HG03060 (cell line): ENCODE results near the gene SNX15.
"Not testable (repeated sequence)": the region's sequence is repeated elsewhere in the genome, so short reads cannot be mapped to it uniquely, and the experiment has no call there.

Source experiments
- ATAC-seq: cut with Tn5 transposase; IDR thresholded peaks from one replicate; pipeline ENCODE4 v1.9.1; 2021; ENCODE audit warnings: low read depth, moderate number of reproducible peaks; ENCODE audit not compliant: unreplicated experiment

Gene SNX15

DNA sequence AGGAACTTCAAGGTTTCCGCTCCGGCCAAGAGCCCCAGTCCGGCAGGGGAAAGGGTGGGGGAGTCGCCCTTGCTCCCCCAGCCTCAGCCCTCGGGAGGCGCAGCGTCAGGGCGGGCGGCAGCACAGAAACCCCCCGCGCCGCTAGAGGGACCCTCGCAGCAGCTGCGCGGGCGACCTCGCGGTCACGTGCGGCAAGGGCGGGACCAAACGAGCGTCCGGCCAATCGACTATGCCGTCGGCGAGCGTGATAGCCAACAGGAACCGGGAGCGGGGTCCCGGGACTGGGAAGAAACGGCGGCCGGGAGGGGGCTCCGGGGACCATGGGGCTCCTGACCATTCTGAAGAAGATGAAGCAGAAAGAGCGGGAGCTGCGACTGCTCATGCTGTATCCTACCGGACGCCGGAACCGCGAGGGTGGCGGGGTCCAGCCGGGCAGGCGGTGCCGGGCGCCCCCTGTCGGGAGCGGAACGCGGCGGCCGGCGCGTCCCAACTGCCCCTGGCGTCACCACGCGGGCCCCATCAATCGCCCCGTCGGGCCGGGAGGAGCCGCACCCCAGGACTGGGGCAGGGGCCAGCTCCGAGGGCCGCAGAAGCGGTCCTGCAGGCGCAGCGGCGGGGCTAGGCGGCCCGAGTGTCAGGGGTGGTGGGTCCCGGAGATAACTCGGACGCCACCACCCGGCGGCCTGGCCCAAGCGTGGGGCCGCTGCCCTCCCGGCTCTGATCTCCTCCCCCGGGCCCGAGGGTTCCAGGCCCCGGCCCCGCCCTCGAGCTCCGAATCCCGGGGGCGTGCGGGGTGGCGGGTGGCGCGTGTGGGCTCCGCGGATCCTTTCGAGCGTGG, 13.1 kb upstream of the SNX15 start, which contains the start of gene ARL2:
Gene ARL2, plus strand, starts transcription at position 273 of the 838 bp plus-strand sequence. Its CDS starts 48 bp downstream, at position 321.
- peak; percentile 56 for ATAC-seq

DNA sequence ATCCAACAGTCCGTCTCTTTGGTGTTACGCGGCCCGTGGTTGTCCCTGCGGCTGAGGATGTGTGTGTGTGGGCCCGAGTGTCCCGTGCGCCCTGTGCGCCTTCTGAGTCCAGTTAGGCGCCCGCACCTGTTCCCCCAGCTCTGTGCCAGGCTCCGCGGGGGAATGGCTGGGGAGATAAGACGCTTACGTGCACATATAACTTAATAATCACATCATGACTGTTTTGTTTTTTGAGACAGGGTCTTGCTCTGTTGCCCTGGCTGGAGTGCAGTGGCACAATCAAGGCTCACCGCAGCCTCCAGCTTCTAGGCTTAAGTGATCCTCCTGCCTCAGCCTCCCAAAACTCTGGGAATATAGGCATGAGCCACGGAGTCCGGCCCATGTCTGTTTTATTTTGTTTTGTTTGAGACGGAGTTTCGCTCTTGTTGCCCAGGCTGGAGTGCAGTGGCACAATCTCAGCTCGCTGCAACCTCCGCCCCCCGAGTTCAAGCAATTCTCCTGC, 12.5 kb upstream of the SNX15 start:
- ATAC-seq = no peak

DNA sequence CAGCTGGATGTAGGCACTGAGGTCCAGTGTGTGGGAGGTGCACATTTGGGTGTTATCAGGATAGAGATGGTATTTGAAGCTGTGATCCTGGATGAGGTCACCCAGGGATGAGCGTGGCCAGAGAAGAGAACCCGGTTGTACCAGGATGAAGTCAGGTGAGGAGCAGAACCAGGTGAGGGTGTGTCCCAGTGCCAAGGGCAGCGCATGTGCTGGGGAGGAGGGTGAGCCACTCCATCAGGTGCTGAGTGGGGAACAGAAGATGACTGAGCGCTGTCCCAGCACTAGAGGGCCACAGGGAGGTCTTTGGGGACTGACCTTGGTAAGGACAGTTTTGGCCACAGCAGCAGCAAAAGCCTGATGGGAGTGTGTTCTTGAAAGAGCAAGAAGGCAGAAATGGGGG, 10.5 kb upstream of the SNX15 start:
- no peak for ATAC-seq

DNA sequence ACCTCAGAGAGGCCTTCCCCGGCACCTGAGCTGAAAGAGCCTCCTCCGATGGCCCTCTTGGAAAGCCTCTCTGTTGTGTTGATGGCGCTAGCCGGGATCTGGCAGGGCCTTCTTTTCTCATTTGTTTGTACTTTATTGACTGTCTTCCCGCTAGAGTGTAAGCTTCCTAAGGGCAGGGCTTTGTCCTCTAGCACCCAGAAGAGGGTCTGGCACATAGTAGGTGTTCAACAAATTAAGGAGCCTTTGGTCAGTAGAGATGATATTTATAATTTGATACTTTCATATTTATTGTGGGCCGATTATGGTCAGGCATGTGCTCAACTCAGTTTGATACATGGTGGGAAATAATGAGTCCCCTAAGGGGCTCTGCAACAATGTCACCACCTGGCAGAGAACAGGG, 9.3 kb upstream of the SNX15 start:
- ATAC-seq = no peak

DNA sequence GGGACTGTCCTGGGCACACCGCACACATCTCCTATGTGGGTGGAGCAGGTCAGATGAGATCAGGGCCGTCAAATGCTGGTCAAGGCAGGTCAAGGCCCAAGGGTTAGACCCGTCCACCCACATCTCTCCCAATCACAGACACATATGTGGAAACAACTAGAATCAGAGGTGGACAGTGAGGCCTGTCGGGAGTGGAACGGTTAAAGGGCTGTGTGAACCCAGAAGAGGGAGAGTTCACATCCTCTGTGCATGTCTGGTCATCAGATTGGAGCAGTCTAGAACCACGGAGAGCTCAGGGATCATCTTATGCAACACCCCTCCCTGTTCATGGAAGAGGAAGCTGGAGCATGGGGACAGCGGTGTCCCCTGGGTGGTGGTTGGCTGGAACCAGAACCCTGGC, 7.4 kb upstream of the SNX15 start:
- no peak for ATAC-seq

DNA sequence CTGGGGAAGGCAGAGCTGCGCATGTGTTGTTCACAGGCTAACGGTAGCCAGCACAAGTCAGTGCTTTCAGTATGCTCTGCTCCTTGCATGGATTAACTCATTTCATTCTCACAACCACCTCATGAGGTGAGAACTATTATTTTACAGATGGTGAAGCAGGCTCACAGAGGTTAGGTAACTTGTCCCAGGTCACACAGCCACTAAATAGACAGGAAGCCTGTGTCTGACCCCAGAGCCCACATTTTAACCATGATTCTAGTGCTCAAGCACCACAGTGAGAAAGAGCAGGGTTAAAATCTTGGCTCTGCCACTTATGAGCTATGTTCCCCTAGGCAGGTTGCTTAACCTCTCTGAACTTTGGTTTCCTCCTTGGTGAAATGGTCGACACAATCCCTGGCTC, 6.2 kb upstream of the SNX15 start:
- ATAC-seq = no peak

DNA sequence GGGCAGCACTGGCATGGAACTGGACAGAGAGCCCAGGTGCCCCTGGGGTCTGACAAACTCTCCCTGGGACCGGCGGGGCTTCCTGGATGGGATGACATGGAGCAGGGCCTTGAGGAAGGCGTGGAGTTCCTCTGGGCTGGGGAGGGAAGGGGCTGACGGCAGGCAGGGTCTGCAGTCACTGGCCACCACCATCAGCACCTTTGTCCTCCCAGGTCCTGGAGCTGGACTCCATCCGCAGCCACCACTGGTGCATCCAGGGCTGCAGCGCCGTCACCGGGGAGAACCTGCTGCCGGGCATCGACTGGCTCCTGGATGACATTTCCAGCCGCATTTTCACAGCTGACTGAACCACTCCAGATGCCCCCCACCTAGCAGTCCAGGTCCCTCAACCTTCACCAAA, 5.7 kb upstream of the SNX15 start:
- no peak for ATAC-seq

DNA sequence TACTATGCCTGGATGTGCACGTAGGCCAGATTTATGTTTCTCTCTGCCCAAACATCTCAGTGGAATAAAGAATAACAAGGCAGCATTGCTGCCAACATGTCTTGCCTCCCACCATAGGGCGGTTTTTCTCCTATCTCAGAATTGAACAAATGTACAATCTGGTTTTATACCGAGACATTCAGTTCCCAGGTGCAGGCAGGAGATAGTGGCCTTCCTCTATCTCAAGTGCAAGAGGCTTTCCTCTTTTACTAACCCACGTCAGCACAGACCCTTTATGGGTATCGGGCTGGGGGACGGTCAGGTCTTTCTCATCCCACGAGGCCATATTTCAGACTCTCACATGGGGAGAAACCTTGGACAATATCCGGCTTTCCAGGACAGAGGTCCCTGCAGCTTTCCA, 3.7 kb upstream of the SNX15 start:
- ATAC-seq = not testable (repeated sequence)

DNA sequence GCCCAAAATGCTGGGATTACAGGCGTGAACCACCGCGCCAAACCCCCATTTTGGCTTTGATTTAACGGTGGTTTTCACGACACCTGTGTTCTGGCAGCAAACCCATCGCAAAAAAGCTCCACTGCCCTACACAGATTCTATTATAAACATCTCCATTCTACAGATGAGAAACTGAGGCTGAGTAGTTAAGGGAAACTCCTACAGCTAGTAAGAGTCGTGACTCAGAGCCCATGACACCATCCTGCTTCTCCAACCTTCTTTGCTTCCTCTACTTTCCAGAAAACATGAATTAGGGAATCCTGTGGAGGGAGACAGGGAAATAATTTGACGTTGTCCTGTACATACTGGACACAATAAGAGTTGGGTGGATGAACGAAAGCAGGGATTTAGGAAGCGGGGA, 429 bp upstream of the SNX15 start:
- no peak for ATAC-seq

DNA sequence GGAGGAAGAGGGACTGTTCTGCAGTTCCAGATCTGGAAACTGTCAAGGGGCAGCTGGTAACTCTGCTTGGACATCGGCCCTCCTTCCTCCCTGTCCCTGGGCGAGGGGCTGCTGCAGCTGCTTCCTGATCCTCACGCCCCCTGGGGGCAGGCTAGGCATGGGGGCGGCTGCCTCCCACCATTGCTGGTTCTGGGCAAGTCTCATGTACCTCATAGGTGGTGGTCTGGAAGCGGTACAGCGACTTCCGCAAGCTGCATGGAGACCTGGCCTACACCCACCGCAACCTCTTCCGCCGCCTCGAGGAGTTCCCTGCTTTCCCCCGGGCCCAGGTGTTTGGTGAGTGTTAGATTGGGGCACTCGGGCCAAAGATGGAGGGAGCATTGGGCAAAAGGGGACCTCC, 5.0 kb downstream of the SNX15 start:
- ATAC-seq = no peak

DNA sequence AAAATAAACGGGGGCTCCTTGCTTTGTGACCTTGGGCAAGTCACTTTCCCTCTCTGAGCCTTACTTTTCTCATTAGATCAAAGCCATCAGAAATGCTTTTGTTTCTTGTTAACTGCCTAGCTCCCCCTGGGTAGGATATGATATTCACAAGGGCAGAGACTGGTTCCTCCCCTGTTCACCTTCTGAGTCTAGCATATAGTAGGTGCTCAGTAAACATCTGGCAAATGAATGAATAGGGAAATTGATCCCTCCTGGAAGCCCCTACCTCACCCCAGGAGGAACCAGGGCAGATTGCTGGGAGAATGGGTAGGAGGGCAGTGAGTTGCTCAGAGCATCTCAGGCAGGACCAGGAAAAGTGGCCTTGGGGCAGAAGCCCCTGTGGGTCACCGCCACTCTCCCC, 7.2 kb downstream of the SNX15 start:
- no peak for ATAC-seq

DNA sequence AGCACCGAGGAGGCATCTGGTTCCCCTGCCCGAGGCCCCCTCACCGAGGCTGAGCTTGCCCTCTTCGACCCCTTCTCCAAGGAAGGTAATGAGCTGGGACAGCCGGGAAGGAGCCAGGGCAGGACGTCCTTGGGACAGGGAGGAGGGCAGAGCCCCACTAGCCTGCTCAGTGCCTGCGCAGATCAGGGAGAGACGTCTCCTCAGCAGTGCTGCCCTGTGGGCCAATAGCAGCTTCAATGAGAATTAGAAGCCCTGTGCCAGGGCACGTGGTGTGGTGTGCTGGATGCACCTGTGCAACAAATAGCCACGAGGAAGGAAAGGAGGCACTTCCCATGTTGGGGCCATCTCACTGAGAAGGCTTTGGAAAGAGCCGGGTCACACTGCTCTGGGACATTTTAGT, 8.3 kb downstream of the SNX15 start:
- no peak for ATAC-seq

DNA sequence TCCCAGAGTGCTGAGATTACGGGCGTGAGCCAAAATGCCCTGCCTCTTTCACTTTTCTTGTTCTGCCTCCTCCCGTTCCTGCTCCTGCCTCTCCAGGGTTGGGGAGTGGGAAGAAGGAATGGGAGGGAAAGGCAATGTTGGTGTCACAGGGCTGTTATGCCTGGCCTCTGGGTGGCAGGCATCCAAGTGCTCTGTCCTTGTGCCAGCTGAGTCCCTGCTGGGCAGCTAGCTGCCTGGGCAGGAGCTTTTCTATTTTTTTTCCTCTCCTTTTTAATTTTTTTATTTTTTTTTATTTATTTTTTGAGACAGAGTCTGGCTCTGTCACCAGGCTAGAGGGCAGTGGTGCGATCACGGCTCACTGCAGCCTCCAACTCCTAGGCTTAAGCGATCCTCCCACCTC, 9.7 kb downstream of the SNX15 start:
- no peak for ATAC-seq

DNA sequence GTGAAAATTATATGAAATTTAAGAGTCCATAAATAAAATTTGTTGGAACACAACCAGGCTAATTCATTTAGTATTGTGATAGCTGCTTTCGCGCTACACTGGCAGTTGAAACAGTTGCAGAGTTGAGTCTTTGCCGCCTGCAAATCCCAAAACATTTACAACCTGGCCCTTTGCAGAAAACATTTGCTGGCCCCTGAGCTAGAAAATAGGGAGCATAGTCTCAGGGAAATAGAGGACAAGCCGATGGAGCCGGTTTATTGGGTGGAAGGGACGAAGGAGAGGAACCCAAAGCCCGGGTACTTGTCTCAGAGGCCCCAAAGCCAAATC, 13.2 kb downstream of the SNX15 start:
- no peak for ATAC-seq

DNA sequence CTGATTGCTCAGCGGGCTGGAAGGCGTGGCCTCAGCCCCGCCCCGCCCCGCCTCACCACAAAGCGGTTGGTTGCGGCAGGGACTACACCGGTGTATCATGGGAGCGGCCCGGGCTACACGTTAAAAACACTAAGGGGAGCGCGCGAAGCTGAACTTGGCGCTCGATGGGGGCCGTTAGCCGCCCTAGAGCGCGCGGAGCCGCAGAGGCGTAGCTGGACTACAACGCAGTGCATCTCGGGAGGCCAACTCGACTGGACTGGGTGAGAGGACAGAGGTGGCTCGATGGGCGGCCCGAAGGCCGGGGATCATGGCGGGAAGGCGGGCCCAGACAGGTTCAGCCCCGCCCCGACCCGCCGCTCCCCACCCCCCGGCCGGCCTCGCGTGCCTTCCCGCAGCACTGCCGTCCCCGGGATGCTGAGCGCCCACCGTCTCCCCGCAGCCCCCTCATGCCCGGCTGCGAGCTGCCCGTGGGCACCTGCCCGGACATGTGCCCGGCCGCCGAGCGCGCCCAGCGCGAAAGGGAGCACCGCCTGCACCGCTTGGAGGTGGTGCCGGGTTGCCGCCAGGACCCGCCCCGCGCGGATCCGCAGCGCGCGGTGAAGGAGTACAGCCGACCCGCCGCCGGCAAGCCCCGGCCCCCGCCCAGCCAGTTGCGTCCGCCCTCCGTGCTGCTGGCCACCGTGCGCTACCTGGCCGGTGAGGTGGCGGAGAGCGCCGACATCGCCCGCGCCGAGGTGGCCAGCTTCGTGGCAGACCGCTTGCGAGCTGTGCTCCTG, 13.8 kb downstream of the SNX15 start, which contains the start of gene SAC3D1:
Gene SAC3D1, plus strand, starts transcription at position 364 of the 776 bp plus-strand sequence. Its CDS starts 83 bp downstream, at position 447.
- peak; percentile 62 for ATAC-seq

DNA sequence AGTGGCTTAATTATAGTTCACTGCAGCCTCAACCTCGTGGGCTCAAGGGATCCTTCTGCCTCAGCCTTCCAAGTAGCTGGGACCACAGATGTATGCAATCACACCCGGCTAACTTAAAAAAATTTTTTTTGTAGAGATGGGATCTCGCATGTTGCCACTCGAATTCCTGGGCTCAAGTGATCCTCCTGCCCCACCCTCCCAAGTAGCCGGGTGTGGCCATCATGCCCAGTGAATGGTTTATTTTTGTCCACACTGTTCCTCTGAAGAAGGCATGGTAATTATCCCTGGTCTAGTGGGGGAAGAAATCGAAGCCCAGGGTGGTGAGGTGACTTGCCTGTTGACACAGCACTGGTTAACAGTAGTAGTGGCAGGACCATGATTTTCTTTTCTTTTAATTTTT, 15.7 kb downstream of the SNX15 start:
- no peak for ATAC-seq

DNA sequence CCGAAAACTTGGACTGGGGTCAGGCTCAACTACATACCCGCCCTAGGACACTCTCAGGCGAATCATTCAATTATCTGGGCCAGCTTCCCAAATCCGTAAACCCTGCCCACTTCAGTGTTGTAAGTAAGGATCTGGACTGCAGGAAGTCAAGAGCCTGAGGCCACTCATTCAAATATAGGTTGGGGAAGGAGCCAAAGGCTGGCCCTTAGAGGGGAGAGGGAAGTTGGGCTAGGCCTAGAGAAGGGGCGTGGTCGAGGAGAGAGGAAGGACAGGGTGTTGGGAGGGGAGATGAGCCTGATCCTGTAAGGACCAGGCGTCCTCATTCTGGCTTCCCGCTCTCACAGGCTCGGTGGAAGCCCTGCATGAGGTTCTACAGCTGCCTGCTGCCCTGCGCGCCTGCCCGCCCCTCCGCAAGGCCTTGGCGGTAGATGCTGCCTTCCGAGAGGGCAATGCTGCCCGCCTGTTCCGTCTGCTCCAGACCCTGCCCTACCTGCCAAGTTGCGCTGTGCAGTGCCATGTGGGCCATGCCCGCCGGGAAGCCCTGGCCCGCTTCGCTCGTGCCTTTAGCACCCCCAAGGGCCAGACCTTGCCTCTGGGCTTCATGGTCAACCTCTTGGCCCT, 16.8 kb downstream of the SNX15 start:
- ATAC-seq = no peak

DNA sequence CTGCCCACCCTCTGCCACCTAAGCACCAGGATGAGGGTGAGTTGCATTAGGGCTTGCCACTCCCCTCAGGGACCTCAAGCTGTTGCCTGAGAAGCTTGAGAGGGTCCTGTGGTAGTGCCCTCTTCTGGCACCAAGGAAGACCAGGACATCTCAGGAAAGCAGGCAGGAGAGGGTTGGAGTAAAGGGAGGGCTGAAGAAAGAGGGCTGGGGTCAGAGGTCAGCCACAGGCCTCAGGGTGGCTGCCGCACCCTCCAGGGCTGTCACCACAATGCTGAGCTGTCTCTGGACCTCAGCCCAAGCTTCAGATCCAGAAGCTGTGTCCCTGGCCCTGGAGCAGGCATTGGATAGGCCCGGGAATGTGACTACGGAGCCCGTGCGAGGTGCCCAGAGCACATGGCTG, 17.8 kb downstream of the SNX15 start:
- no peak for ATAC-seq

DNA sequence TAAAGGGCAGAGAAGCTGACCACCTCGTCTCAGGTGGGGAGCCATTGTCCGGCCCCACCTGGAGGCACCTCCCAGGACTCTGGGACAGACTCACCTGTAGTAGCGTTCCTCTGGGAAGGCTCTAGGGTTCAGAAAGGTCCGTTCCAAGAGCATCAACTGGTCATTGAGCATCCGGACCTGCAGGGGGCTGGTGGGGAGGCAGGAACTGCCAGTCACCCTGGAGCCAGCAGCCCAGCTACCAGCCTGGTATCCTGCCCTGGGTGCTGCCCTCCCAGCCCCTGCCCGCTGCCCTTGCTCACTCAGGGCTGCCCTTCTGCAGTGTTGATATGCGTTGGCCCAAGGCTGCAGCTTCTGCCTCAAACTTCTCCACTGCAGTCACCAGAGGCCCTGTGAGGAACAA, 18.5 kb downstream of the SNX15 start:
- ATAC-seq = no peak

DNA sequence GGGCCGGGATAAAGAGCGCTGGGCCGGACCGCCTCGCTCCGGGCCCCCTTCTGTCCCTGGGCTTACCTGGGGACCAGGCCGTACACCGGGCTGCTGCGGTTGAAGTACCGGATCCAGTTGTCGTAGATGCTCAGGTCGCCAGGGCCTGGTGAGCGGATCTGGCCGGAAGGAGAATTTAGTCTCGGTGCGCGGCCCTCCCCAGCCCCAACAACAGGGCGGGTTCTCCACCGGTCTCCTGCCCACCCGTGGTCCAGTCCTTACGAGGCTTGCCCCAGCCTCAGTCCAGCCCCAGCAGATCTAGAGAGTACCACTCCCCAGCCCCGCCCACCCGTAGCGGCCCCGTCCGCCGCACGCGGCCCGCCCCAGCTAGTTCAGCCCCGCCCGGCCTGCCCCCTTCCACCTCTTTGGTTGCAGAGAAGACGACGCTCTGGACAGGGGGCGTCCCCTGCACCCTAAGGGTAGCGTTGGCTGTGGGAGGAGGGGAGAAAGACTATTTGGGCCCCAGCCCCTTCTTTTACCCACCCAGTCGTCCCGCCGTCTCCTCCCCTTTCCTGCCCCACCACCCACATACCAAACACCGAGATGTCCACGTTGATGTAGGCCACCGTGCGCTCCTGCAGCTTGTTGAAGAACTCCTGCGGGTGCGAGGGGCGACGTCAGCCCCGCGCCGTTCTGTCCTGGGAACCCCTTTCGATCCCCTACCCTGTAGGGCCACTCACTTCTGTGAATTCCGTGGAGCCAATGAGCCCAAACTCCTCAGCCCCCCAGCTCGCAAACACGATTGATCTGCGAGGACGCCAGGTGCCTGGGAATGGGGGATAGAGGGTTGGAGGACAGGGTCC, 20.6 kb downstream of the SNX15 start:
- ATAC-seq = no peak
